Measurements from ENCODE around the gene SLC49A3.

- TF ChIP-seq CTCF (IDR thresholded peaks at IDR 0.05 in 4 of 5, conservative IDR thresholded peaks at IDR 0.05 in 1 of 5), result no peak
- no peak for TF ChIP-seq POLR2A (IDR thresholded peaks at IDR 0.05)
Measured at GRCh38 chr4:714087-714486, 25.1 kb upstream of the SLC49A3 start.

Measured in gastrocnemius medialis (tissue), 4 donors.